ENCODE data around the gene ARHGEF3.

ARHGEF3 gene

GRCh38 chr3:56801662-56802377, at the start of gene ARHGEF3:
ARHGEF3 (minus strand) TSS chr3:56801949; CDS start chr3:56801798, 151 bp downstream.
- peak; percentile 73 to 83 for DNase-seq (ENCODE audit: low read depth in 2 of 2)

- no peak for DNase-seq (ENCODE audit: low read depth in 2 of 2)
These were observed 47.9 kb upstream of the ARHGEF3 start for GRCh38 chr3:56849698-56850097.

GRCh38 chr3:56845505-56845904, 43.8 kb upstream of the ARHGEF3 start:
- DNase-seq (ENCODE audit: low read depth in 2 of 2): no peak

- no peak for DNase-seq (ENCODE audit: low read depth in 2 of 2)
These were observed 42.8 kb upstream of the ARHGEF3 start for GRCh38 chr3:56844536-56844935.

GRCh38 chr3:56839784-56840715, 38.3 kb upstream of the ARHGEF3 start:
- DNase-seq (ENCODE audit: low read depth in 2 of 2): no peak

- no peak for DNase-seq (ENCODE audit: low read depth in 2 of 2)
These were observed 36.7 kb upstream of the ARHGEF3 start for GRCh38 chr3:56838448-56838847.

GRCh38 chr3:56837196-56837955, 35.6 kb upstream of the ARHGEF3 start:
- DNase-seq (ENCODE audit: low read depth in 2 of 2): no peak

- DNase-seq (ENCODE audit: low read depth in 2 of 2): no peak
These were observed 34.8 kb upstream of the ARHGEF3 start for GRCh38 chr3:56836276-56837163.

GRCh38 chr3:56835650-56836227, 34.0 kb upstream of the ARHGEF3 start:
- DNase-seq (ENCODE audit: low read depth in 2 of 2): no peak

- DNase-seq (ENCODE audit: low read depth in 2 of 2): no peak
These were observed 31.8 kb upstream of the ARHGEF3 start for GRCh38 chr3:56833536-56833935.

GRCh38 chr3:56833022-56833421, 31.3 kb upstream of the ARHGEF3 start:
- DNase-seq (ENCODE audit: low read depth in 2 of 2): no peak

- no peak for DNase-seq (ENCODE audit: low read depth in 2 of 2)
These were observed 29.8 kb upstream of the ARHGEF3 start for GRCh38 chr3:56831572-56831971.

GRCh38 chr3:56830884-56831283, 29.1 kb upstream of the ARHGEF3 start:
- DNase-seq (ENCODE audit: low read depth in 2 of 2): no peak

- DNase-seq (ENCODE audit: low read depth in 2 of 2): no peak
These were observed 27.8 kb upstream of the ARHGEF3 start for GRCh38 chr3:56829533-56829932.

- no peak for DNase-seq (ENCODE audit: low read depth in 2 of 2)
These were observed 25.3 kb upstream of the ARHGEF3 start for GRCh38 chr3:56826831-56827722.

- DNase-seq (ENCODE audit: low read depth in 2 of 2): no peak
These were observed 24.1 kb upstream of the ARHGEF3 start for GRCh38 chr3:56825567-56826438.

GRCh38 chr3:56823984-56824703, 22.4 kb upstream of the ARHGEF3 start:
- DNase-seq (ENCODE audit: low read depth in 2 of 2): no peak

- no peak for DNase-seq (ENCODE audit: low read depth in 2 of 2)
These were observed 21.7 kb upstream of the ARHGEF3 start for GRCh38 chr3:56823421-56823926.

All from stimulated activated CD4-positive, alpha-beta T cell treated with anti-CD3 and anti-CD28 coated beads, Interleukin-1b, Interleukin-23, amount 100 ng/mL, for 1 hour (primary cell).